ENCODE measurements around the gene SPIB.
A peak's percentile ranks its signal among the peaks of the same experiment; 100 is the strongest.

- TF ChIP-seq CTCF (IDR thresholded peaks at IDR 0.05) (no peak), POLR2A (IDR thresholded peaks at IDR 0.05) (peak in 1 of 3 donors; percentile 56)
These were observed 9.3 kb downstream of the SPIB start for GRCh38 chr19:50427997-50428425.
